NB4 (cell line): ENCODE data around the gene METTL18.

Experiments
- POLR2A ChIP-seq: IDR thresholded peaks from 2 replicates; pipeline ENCODE4 v1.6.1; 2011; ENCODE audit warnings: mild to moderate bottlenecking; ENCODE audit not compliant: insufficient read length; ENCODE audit errors: extremely low read depth
- TF ChIP-seq, protein P1 (sequence below): IDR thresholded peaks from one replicate; pipeline ENCODE4 v1.5.1; 2012; ENCODE audit warnings: low read depth, low read length

DNA sequence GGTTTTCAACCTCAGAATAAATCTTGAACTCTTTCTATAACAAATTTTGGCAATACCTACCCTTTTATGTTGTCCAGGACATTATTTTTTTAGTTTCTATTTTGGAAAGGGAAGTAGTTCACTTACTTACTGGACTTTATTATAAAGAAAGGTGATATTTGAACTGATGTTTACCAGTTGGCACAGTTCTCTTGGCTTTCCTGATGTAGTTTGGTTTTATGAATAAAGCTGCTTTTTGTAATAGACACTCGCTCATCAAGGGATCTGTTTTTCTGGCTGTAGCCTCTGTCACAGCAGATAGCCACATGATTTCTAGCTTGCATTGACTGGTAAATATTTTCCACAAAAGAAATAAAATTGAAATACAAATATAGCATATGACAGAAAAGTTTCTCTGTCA is 40.9 kb upstream of the METTL18 start:
- TF ChIP-seq, protein P1, sequence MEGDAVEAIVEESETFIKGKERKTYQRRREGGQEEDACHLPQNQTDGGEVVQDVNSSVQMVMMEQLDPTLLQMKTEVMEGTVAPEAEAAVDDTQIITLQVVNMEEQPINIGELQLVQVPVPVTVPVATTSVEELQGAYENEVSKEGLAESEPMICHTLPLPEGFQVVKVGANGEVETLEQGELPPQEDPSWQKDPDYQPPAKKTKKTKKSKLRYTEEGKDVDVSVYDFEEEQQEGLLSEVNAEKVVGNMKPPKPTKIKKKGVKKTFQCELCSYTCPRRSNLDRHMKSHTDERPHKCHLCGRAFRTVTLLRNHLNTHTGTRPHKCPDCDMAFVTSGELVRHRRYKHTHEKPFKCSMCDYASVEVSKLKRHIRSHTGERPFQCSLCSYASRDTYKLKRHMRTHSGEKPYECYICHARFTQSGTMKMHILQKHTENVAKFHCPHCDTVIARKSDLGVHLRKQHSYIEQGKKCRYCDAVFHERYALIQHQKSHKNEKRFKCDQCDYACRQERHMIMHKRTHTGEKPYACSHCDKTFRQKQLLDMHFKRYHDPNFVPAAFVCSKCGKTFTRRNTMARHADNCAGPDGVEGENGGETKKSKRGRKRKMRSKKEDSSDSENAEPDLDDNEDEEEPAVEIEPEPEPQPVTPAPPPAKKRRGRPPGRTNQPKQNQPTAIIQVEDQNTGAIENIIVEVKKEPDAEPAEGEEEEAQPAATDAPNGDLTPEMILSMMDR, result no peak
- no peak for TF ChIP-seq POLR2A
